T-helper 22 cell (primary cell): Measurements from ENCODE around the gene FGF11.
"Not testable (repeated sequence)": the region's sequence is repeated elsewhere in the genome, so short reads cannot be mapped to it uniquely, and the experiment has no call there.

Experiments used
- DNase-seq: peaks from one replicate; pipeline ENCODE4 v3.0.0-alpha.2; 2020; ENCODE audit warnings: low read depth

FGF11 gene

DNA sequence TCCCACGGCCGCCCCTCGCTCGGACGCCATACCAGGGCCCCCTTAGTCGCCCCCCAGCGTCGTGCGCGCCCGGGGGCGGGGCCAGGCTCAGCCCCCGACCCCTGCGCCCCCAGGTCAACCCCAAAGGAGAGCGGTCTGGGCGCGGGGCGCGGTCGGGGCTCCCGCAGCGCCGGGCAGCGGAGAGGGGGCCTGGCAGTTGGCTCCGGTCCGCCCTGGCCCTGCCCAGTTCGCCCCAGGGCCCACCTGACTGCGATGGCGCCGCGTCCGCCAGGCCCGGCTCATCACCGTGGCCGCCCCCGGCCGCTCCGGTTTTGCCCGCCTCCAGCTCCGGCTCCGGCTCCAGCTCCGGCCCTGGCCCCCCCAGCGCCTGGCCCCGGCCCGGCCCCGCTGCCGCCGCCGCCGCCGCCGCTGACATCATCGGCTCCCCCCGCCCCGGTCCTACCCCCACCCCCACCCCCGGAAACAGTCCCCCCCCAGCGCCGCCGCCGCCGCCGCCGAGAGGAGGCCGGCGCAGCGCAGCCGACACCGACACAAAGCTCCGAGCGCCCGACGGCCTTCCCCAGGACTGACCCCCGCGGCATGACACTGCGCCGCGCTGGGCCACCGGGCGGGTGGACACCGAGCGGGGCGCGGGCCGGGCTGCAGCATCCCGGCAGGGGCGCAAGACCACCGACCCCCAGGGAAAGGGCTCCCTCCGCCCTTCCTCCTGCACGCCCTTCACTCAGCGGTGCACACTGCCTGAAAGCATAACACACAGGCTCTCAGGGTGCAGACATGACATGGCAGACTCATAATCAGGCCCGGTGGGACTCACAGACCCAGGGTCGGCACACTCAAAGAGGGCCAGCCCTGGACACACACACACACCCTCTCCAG, 40.1 kb downstream of the FGF11 start, which contains the start of gene ZBTB4:
Gene ZBTB4, minus strand, starts transcription at position 419 of the 876 bp plus-strand sequence. CDS start 12,830 bp downstream, outside the sequence.
- peak; percentile 62 for DNase-seq

DNA sequence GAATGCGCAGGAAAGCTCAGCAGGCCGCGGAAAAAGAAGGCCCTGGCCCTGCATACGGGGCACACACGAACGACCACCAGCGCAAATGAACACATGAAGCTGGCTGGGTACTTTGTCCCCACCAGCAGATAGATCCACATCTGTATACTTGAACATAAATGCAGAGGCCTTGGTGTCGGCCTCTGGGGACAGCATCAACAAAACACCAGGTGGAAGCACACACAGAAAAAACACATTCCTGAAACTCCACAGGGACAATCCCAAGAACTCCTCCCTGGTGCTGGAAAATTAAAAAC, 40.7 kb downstream of the FGF11 start:
- no peak for DNase-seq

DNA sequence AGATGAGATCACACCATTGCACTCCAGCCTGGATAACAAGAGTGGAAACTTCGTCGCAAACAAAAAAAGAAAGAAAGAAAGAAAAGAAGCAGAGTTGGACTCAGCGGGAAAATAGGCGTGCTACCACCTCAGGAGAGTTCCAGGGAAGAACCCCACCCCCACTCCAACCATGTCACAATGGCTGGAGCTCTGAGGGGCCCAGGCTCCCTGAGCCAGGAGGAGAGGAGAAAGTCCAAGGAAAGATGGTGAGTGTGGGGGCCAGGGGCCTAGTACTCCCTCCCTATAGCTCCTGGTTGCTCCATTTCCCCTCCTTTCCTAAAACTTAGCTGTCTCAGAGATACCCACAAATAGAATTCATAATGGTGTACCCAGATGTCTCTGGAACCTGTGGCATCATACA, 42.0 kb downstream of the FGF11 start, which contains the start of gene SLC35G6:
Gene SLC35G6, plus strand, starts transcription at position 172 of the 400 bp plus-strand sequence. Its CDS starts 71 bp downstream, at position 243.
- DNase-seq: not testable (repeated sequence)

DNA sequence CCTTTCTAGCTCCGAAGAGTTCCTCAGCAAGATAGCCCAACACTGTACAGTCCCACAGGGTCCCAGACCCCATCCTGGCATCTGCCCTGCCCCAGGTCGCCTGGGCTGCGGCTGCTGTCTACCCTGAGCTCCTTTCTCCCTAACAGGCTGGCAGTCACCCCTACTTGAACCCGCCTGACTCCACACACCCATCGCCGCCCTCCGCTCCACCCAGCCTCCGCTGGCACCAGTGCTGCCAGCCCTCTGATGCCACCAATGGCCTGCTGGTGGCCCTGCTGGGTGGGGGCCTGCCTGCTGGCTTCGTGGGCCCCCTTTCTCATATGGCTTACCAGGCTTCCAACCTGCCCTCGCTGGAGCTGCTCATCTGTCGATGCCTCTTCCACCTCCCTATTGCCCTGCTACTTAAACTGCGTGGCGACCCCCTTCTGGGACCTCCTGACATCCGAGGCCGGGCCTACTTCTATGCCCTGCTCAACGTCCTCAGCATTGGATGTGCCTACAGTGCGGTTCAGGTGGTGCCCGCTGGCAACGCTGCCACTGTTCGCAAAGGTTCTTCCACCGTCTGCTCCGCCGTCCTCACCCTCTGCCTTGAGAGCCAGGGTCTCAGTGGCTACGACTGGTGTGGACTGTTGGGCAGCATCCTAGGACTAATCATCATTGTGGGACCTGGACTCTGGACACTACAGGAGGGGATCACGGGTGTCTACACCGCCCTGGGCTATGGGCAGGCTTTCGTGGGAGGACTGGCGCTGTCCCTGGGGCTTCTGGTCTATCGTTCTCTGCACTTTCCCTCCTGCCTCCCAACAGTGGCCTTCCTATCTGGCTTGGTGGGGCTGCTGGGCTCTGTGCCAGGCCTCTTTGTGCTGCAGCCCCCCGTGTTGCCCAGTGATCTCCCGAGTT, 42.8 kb downstream of the FGF11 start:
- not testable (repeated sequence) for DNase-seq

DNA sequence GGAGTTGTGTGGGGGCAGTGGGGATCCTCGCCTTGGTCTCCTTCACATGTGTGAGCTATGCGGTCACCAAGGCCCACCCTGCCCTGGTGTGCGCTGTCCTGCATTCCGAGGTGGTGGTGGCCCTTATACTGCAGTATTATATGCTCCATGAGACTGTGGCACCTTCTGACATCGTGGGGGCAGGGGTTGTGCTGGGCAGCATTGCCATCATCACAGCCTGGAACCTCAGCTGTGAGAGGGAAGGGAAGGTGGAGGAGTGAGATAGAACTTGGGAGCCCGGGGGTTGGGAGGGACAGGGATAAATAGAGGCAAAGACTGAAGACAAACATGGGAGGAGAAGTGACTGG, 43.4 kb downstream of the FGF11 start:
- DNase-seq: not testable (repeated sequence)

DNA sequence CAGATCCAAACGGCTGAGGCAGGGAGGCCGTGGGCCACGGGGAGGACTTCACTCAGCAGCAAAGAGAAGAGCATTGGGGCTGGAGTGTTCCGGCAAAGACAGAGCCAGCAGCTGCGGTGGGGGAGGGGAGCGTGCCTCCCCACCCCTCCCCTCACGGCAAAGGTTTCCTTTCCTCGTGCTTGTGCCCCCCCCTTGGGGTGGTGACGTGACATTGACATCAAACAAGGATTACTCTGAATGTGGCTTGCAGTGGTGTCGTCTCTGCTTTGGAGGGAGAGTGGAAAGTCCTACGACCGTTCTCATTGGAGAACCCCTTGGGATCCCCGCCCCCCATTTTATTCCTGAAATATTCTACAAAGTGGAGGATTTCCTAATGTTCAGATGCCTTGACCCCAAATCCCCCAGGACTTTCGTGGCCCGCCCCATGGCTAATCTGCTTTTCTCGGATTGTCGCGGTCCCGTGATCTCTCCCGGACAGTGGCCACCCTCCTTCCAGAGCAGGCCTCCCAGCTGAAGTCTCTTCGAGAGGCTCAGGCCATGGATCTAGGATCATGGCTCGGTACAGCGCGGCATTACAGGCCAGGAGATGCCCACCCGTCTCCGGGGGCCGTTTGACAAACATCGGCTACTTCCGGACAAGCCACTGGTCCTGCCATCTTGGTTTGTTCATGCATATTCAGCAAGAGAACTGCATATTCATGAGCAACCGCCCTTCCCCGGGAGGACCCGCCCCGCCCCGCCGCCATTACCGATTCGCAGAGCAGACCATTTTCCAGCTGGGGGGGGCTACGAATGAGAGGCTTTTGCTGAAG, 44.1 kb downstream of the FGF11 start:
- peak; percentile 90 for DNase-seq

DNA sequence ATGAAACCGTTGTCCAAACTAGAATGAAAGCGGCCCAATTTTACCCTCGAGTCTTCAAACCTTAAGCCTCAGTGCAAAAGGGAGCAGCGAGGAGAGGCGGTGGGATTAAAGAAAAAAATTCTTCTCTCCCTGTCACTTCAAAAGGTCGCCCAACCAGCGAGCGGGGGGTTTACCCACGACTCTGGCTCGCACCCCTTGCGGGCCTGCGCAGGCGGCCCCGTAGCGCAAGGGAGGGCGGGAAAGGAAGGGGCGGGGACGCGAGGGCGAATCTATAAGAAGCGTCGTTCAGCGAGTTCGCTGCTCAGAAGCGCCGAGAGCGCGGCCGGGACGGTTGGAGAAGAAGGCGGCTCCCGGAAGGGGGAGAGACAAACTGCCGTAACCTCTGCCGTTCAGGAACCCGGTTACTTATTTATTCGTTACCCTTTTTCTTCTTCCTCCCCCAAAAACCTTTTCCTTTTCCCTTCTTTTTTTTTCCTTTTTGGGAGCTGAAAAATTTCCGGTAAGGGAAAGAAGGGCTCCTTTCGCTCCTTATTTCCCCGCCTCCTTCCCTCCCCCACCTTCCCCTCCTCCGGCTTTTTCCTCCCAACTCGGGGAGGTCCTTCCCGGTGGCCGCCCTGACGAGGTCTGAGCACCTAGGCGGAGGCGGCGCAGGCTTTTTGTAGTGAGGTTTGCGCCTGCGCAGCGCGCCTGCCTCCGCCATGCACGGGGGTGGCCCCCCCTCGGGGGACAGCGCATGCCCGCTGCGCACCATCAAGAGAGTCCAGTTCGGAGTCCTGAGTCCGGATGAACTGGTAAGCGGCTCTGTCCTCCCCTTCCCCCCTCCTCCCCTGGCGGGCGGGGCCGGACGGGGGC, 45.0 kb downstream of the FGF11 start, which contains the start of gene POLR2A:
Gene POLR2A, plus strand, starts transcription at position 300 of the 852 bp plus-strand sequence.
- peak; percentile 93 for DNase-seq

DNA sequence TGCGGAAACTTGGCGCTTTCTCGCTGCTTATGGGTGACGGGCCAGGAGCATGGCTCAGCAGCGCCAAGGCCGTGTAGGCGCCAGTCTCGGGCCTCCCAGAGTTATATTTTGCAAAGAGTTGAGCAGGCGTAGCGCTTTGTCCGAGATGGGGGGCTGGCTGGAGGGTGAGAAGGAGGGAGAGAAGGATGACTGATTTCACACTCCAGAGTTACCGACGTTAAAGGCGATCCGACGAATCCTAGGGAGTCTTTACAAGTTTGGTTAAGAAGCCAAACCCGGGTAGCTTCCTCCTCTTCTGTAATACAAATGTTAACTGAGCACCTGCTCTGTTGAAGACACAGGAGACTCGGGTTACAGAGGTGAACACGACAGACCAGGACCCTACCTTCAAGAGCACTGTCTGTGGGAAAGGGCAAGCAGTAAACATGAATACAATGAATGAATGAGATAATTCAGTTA, 45.6 kb downstream of the FGF11 start:
- DNase-seq: no peak

DNA sequence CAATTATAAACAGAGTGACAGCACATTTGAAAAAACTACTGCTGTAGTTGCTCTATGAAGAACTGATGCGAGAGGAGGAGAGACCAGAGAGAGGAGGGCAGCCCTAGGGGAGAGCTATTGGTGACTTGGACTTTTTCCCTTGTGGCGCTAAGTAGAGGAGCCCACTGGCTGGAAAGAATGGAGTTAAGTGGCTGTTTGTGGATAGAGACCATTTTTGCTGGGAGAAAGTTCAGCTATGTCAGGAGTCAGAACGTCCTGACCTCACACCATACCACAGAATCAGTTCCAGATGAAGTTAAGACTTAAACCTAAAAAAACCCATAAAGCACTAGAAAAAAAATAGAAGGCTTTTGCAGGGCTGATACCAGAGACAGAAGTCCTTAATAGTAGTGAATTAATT, 46.9 kb downstream of the FGF11 start:
- no peak for DNase-seq

DNA sequence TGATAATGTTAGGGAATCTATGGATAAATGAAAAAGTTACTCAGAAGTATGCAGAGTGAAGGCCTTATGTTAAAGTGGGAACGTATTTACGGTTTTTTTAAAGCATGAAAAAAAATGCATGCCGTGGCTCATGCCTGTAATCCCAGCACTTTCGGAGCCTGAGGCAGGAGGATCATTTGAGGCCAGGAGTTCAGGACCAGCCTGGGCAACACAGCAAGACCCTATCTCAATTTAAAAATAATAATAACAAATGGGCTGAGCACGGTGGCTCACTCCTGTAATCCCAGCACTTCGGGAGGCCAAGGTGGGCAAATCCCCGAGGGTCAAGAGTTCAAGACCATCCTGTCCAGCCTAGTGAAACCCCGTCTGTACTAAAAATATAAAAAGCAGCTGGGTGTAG, 50.8 kb downstream of the FGF11 start:
- no peak for DNase-seq

DNA sequence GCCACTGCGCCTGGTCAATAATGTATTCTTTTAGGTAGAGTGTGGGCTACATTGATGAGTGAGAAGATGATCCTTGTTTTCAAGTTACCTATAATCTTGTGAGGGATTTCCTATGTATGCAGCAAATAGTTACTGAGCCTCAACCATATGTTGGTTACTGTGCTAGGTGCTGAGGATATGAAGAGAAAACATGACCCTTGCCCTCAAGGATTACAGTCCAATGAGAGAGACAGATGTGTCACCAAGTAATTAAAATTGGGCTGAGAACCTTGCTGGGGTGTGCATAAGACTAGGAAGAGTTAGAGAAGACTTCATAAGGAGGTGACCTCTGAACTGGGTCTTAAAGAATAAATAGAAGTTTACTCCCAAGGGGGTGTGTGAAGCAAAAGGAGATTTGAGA, 52.3 kb downstream of the FGF11 start:
- DNase-seq: no peak

DNA sequence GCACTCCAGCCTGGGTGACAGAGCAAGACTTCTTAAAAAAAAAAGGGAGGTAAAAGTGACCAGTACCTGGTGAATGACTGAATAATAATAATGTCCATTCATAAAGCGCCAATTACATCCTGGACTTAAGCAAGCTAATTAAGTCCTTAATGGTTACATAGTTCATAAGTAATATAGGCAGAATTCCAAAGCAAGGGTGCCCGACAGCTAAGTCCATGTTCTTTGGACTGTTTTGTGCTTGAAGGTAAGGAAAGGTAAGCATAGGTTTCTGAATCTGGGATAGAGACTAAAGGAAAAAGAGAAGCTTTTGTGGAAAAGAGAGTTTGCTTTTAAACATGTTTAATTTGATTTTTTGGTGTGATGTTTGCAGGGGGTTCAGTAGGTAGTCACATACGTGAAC, 54.6 kb downstream of the FGF11 start:
- DNase-seq: no peak
